NK-92 (cell line): ENCODE measurements around the gene SMC3.

Experiments
- DNase-seq: peaks from one replicate; lab custom pipeline; 2025; ENCODE audit not compliant: unreplicated experiment; lab: John Stamatoyannopoulos, UW

The SMC3 gene

DNA sequence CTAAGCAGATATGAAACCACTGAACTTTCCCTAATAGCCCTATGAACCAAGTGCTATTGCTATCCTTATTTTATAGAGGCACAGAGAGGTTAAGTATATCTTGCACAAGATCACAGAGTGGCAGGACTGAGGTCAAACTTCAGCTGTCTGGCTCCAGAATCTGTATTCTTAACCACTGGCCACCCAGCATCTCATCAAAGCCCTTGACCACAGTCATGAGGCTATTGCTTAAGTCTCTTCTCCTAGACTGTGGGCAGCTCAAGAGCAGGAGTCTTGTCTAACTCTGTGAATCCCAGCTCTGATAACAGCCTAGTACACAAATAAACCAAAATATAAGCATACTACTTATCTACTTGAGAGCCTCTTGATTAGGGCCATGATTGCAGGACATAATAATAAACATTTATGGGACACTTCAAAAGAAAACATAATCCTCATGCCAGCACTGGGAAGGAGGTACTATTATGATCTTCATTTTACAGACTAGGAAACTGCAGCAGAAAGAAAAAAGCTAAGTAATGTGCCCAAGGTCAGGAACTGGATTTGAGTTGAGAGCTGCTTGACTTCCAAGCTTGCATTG, 22.4 kb upstream of the SMC3 start:
- no peak for DNase-seq

DNA sequence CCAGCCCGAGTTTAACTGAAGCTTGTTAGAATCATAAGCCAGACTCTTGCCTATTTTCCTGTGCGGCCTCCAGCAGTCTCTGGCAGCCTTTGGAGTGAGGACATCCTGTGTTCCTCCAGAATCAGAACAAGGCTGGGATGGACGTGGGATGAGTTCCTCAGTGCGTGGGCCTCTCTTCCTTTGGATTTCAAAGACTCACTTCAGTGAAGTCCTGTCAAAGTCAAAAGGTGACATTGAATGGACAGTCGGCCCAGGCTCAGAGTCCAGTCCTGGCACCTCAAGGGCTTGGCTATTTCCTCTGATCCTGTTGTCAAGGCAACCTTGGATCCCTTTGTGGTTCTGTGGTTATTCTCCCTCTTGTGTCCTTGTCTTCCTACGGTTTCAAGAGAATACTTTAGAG, 21.4 kb upstream of the SMC3 start:
- no peak for DNase-seq

DNA sequence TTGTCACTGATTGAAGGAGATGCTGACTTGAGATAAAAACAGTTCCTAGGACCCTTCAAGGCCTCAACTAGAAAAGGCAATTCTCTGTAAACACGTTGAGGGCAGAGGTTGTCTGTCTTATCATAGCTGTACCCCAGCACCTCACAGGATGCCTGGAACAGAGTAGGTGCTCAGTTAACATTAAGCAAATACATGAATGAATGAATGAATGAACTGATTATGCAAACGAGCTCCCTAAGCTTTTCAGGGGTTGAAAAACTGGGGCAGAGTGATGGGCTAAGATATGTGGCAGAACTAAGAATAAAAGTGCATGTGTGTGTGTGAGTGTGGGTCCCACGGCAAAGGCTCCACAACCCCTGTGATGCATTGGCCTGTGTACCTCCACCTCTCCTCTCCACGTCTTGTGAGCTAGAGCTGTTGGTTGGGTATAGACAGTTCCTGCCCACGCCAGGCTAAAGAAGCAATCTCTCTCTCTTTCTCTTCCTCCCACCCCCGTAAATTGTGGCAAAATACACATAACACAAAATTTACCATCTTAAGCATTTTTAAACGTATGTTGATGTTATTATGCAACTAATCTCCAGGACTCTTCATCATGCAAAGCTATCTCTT, 20.9 kb upstream of the SMC3 start:
- no peak for DNase-seq

DNA sequence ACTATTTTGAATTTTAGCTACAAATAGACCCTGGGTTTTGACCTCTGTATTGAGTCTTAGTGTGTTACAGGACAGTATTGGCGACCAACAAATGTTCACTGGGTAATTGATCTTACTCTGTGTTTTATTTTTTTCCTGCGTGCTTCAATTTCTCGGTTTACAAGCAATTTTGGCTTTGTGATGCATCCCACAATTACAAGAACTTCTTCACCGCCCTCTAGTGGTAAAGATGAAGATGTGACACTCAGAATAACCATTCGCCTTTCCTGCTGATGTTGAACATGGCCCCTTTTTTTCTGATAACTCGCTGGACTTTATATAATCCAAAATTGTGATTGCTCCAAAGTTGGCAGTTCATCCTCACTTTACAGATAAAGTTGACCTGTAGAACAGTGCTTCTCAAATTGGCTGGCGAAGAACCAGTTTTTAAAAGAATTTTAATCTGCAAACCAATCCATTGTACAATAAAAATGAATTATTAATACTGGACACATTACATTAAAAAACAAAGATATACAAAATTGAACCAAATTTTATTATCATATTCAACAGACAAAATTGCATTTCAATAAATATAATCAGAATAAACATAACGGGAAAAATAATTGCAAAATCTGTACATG, 20.2 kb upstream of the SMC3 start:
- no peak for DNase-seq

DNA sequence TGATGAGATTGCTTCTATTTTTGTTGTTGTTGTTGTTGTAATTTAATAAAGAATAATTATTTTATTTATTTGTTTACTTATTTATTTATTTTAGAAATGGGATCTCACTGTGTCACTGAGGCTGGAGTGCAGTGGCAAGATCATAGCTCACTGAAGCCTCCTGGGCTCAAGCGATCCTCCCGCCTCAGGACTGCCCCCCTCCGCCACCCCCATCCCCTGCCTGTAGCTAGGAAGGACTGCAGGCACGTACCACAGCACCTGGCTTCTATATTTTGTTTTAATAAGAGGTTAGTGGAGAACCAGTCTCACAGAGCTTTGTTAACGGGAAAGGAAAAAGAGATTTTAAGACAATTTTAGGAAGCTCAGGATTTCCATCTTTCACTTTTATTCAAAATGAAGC, 19.5 kb upstream of the SMC3 start:
- DNase-seq = no peak

DNA sequence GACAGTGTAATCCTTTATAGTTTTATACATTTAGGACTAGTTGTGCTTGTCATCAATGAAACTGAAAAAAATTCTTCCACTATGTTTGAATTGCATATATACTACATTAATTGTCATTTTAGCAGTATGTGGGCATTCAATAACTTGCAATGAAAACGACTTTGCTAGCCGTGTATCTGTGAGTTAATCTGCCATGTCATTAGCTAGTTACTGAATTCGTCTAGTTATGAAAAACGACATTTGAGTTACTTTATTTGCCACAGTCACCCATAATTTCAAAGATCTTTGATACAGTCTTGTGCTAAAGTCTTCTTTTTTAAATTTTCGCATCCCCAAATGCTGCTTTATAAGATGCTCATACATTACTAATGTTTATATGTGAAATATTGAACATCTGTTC, 18.3 kb upstream of the SMC3 start:
- no peak for DNase-seq

DNA sequence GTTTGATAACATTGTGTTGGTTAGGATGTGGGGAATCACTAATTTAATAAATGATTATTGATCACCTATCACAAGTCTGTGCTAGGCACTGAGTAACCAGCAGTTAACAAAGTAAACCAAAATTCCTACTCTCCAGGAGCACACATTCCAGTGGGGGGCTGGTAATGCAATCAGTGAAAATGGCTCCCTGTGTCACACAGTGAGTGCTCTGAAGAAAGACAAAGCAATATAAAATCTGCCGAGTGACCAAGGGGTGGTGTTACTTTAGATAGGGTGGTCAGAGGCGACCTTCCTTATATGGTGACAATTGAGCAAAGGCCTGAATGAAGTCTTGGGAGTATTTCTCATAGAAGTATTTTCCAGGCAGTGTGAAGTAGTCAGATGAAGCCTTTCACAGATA, 13.6 kb upstream of the SMC3 start:
- DNase-seq = no peak

DNA sequence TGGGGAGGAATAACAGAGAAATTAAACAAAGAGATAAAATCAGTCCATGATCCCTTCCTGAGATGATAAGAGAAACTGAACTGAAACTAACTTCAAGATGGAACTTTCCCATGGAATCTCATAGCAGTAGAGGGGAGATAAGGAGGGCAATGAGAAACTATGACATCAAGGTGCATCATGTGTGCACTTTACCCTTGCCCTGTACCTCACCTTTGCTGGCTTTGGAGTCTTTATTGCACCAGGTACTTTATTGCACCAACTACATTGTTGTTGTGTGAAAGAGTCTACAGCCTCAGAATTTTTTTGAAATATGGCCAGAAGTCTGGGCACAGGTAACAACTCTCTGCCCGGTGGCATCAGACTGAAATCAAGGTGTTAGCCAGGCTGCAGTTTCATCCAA, 11.2 kb upstream of the SMC3 start:
- no peak for DNase-seq

DNA sequence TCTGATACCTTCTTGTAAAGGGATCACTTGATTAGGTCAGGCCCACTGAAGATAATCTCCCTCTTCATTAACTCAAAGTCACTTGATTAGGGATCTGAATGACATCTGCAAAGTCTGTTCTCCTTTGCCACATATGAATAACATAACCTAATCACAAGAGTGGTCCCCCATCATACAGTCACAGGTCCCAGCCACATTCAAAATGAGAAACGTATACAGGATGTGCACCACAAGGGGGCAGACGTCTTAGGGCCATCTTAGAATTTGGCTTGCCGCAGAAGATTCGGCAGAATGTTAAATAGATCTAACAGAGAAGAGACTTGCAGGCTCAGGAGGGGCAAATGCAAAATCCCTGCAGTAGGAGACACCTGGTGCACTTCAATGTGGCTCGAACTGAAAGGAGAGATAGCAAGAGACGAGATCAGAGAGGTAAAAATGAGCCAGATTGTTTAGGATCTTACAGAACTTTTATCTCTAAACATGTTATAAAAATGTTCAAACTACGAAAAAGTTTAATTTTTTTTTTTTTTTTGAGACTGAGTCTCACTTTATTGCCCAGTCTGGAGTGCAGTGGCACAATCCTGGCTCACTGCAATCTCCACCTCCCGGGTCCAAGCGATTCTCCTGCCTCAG, 10.4 kb upstream of the SMC3 start:
- DNase-seq = no peak

DNA sequence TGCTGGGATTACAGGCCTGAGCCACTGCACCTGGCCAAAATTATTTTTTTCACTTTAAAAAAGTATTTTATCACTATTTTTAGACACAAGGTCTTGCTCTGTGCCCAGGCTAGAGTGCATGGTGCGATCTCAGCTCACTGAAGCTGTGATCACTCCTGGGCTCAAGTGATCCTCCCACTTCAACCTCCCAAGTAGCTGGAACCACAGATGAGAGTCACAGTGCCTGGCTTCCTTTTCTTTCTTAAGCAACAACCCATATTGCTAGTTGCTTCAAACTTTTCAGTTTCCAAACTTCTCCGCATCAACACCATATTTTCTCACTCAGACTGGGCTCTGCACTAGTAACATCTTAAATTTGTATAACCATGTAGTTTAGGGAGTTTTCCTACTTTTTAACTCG, 9.5 kb upstream of the SMC3 start:
- no peak for DNase-seq

DNA sequence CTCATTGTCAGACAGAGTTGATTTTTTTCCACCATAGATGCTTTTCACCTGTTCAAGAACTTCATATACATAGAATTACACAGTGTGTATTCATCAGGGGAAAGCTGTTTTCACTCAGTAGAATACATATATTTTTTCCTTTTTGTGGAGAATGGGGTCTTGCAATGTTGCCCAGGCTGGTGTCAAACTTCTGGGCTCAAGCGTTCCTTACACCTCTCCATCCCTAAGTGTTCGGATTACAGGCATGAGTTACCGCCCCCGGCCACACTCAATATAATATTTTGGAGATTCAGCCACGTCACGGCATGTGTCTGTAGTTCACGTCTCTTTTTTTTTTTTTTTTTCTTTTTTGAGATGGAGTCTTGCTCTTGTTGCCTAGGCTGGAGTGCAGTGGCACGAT, 7.5 kb upstream of the SMC3 start:
- DNase-seq = no peak

DNA sequence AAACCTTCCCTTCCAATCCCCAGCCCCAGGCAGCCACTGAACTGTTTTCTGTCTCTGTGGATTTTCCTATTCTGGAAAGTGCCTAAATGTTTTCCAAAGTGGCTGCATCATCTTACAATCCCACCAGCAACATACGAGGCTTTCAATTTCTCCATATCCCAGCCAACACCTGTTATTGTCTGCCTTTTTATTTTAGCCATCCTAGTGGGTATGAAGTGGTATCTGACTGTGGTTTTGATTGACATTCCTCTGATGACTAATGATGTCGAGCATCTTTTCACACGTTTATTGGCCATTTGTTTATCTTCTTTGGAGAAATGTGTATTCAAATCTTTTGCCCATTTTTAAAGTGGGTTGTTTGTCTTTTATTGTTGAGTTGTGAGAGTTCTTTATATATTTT, 6.2 kb upstream of the SMC3 start:
- DNase-seq = no peak

DNA sequence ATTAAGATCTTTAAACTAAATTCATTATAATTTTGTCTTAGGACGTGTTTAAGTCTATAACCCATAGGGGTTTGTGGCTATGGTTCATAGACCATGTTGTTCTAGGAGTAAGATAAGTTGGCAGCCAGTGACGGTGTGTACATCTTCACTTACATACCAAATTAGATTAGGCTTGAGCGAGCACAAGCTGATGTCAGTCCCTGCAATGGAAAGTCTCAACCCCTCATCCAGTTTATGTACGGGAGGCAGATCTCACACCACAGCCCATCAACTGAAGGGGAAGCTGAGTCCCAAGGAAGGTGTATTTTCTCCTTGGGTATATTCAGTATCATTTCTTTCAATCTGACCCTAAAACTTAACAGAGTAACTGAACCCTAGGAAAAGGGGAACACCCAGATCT, 5.1 kb upstream of the SMC3 start:
- DNase-seq = no peak

DNA sequence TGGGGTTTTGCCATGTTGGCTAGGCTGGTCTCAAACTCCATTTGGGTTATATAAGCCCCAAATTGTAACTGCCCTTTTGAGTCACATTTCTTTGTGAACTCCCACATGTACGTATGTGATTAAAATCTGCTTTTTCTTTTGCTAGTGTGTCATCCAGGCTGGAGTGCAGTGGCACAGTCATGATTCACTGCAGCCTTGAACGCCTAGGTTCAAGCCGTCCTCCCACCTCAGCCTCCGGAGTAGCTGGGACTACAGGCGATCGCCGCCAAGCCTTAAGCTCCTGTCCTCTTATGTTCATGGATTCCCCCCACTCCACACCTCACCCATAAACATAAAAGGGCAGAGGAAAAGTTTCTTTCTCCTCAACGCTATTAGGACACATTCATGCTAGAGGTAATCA, 4.4 kb upstream of the SMC3 start:
- DNase-seq = no peak

DNA sequence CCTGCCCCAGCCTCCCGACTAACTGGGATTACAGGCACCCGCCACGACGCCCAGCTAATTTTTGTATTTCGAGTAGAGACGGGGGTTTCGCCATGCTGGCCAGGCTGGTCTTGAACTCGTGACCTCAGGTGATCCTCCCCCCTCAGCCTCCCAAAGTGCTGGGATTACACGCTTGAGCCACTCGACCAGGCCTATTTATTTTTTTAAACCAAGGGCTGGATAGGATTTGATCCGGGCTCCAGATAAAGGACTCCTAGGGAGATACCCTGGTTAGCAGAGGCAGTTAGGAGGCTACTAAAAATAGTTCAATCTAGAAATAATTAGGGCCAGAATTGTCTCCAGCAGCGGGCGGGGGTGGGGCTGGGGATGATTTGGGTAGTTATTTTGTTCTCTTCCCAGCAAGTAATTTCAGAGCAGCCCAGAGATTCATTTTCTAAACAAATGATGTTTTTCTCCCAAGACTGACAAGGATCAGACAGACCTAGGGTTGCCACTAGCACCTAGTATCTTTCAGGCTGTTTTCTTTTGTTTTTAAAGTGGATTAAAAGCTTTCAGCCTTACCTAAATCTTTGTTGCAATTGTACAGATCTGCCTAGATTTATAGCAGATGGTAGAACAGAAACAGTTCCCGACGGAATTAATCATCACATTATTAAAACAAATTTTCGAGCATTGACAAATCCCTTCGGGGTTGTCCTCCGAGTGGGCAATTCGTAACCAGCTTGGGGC, 859 bp upstream of the SMC3 start:
- no peak for DNase-seq

DNA sequence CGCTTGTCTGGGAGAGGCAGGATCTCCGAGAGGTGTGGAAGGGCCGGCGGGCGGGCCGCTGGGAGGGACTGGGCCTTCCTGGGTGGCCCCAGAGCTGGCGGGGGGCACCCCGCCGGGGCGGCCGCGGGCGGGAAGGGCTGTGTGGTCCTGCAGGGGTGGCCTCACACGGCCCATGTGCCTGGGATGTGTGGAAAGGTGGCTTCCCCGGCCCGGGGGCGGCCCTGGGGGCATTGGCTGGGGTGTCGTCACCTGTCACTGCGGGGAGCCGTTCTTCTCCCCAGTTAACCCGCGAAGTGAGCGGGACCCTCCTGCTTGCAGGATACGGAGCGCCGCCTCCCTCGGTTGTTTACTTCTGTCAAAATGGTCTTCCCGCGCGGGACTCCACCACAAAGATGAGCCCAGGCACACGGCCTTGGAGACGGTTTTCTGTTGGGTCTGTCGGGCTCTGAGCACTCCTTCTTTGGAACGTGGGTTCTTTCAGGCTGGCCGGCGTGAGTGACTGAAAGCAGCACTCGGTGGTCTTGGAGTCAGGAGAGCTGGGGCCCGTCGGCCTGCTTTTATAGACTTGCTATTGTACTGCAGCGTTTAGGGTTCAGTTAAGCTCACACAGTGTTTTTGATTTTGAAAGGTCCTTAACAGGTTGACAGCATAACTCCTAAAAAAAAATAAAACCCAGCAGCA, 700 bp downstream of the SMC3 start:
- no peak for DNase-seq

DNA sequence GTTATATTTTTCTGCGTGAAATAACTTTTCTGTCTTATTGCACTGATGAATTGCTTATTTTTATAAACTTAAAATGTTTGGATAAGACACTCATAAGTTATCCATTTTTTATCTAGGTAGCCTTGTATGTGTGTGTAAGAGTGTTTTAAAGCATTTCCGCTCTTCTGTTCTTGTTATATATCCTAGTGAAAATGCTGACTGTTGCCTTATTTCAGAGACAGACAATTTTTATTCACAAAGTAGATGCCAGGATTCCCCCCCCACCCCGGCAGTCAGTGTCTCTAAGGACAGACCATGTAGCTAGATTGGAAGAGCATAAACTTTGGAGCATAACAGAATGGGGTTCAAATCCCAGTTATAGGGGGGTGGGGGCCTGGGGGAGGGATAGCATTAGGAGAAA, 1.6 kb downstream of the SMC3 start:
- no peak for DNase-seq

DNA sequence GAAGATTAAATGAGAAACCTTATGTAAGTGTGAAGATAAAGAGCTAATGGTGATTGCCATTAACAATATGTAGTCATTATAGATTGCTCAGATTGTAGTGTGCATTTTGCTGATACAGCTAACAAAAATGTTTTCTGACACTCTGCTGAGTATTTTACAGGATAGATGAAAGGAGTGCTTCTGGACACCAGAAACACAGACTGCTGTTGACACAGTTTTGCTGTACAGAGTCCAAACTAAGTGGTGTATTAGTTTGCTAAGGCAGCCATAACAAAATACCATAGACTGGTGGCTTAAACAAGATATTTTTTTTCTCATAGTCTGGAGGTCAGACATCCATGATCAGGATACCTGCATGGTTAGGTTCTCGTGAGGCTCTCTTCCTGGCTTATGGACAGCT, 2.2 kb downstream of the SMC3 start:
- no peak for DNase-seq

DNA sequence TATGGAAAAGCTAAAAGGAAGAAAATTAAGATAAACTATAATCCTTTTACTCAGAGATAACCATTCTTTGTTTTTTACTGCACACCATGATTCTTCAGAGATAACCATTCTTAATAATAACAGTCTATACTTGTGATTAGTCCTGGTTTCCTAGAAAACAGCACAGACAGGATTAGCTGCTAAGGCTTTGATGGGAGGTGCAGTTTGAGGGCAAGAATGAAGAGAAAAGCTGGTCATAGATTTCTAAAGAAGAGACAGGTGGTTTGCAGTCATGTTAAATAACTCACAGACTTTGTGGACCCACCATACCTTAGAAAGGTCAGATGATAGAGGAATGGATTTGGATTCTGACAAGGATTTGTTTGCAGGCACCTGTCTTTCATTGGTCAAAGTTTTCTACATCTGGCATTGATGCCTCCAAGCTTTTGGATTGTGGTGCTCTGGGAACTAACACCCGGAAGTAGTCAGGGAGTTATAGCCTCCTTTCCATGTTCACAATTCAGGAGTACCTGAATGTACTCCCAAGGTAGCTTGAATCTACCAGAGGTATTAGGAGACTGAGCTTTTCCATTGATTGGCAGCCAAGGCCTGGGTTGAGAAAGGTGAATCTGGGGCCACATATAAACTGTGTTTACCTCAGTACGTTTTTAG, 3.7 kb downstream of the SMC3 start:
- DNase-seq = no peak

DNA sequence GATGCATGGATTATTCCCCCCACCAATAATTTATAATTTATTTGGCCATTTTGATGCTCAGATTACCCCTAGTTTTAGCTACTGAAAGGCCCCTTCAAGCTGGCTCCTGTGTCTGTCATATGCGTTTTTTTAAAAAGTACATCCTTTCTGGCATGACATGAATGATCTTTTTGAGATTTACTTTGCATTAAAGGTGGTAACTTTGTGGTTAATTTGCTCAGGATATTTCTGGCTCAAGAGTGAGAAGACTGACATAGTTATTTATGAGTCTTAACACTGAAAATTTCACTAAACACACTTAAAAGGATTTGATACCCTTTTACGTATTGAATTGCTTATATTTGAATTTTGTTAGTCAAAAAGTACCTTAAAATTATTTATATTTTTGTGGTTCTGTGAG, 5.4 kb downstream of the SMC3 start:
- no peak for DNase-seq

DNA sequence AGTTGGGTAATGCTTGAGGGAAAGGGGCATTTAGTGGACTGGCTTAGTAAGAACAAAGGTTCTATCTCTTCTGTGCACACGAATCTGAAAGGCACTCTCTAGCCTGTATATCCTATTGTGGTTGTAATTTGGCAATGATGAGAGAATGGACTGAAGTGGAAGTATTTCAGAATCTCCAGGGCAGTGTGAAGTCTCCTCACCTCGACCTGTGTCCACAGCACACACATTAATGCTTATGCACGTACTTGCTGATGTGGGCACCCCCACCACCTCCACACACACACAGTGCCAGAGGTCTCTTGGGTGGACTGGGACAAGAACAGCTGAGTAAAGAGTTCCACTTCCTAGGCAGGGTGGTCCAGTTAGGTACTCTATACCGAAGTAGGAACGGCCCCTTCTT, 6.9 kb downstream of the SMC3 start:
- no peak for DNase-seq
